Fibroblast of pulmonary artery (primary cell): ENCODE results near the gene FAM186B.

Experiments used
- DNase-seq: peaks from one replicate; pipeline ENCODE4 v3.0.0-alpha.2; 2010; ENCODE audit warnings: low read depth
- H3K4me3 ChIP-seq: replicated peaks from 2 replicates; pipeline ENCODE4 v1.5.1; 2011; ENCODE audit warnings: low read depth, mild to moderate bottlenecking, control low read depth, low read length, moderate library complexity
- CTCF ChIP-seq: IDR thresholded peaks from 2 replicates; pipeline ENCODE4 v1.5.1; 2011; ENCODE audit warnings: mild to moderate bottlenecking, control low read depth, low read length, inconsistent platforms; ENCODE audit errors: missing control alignments

Gene FAM186B

GRCh38 chr12:49567611-49568441 lies 37.6 kb downstream of the FAM186B start, which contains the start of gene MCRS1:
Gene MCRS1, minus strand, starts transcription at chr12:49568142. Its CDS starts 1,411 bp downstream, at chr12:49566731.
- no peak for TF ChIP-seq CTCF
- peak; percentile 93 for DNase-seq
- peak within 1 kb of the TSS; percentile 99 for H3K4me3 ChIP-seq

GRCh38 chr12:49567302-49567610 lies 38.2 kb downstream of the FAM186B start:
- no peak for DNase-seq
- H3K4me3 ChIP-seq = peak overlapping the region; percentile 99
- no peak for TF ChIP-seq CTCF

- peak overlapping the region; percentile 99 for H3K4me3 ChIP-seq
- no peak for DNase-seq
- TF ChIP-seq CTCF = no peak
Measured at GRCh38 chr12:49566361-49566760, 39.1 kb downstream of the FAM186B start.

GRCh38 chr12:49565406-49566265 lies 39.8 kb downstream of the FAM186B start:
- no peak for TF ChIP-seq CTCF
- DNase-seq = no peak
- no peak overlapping the region for H3K4me3 ChIP-seq

- TF ChIP-seq CTCF = no peak
- H3K4me3 ChIP-seq = no peak overlapping the region
- no peak for DNase-seq
Measured at GRCh38 chr12:49564686-49565405, 40.6 kb downstream of the FAM186B start.

GRCh38 chr12:49563951-49564685 lies 41.3 kb downstream of the FAM186B start:
- DNase-seq = no peak
- no peak overlapping the region for H3K4me3 ChIP-seq
- no peak for TF ChIP-seq CTCF
